HL-60 (cell line): ENCODE measurements around the gene SLC45A1.

Experiments used
- CTCF ChIP-seq: IDR thresholded peaks from one replicate; pipeline ENCODE4 v1.5.1; 2011; ENCODE audit warnings: low read length, control low read depth, inconsistent platforms; ENCODE audit not compliant: insufficient read depth
- GABPA ChIP-seq: IDR thresholded peaks from 2 replicates; pipeline ENCODE4 v1.6.1; 2012; ENCODE audit warnings: low read depth
- POLR2AphosphoS5 ChIP-seq: IDR thresholded peaks from 2 replicates; pipeline ENCODE4 v1.6.1; 2012; ENCODE audit warnings: low read depth
- REST ChIP-seq: IDR thresholded peaks from 2 replicates; pipeline ENCODE4 v1.6.1; 2012; ENCODE audit warnings: low read depth; ENCODE audit not compliant: insufficient replicate concordance
- SPI1 ChIP-seq: IDR thresholded peaks from 2 replicates; pipeline ENCODE4 v1.6.1; 2012; ENCODE audit warnings: low read depth, mild to moderate bottlenecking, borderline replicate concordance

GRCh38 chr1:8325771-8326170 is 7.9 kb downstream of the SLC45A1 start:
- TF ChIP-seq CTCF (no peak), POLR2AphosphoS5 (no peak), GABPA (no peak), REST (no peak), SPI1 (no peak)
